ENCODE data around the gene ZFP14.

Gene ZFP14

GRCh38 chr19:36378625-36379509, at the start of gene ZFP14:
Gene ZFP14 (minus strand): TSS chr19:36379201. CDS start chr19:36367892, 11,309 bp downstream.
- peak; percentile 92 for DNase-seq (ENCODE audit: low spot score)

- DNase-seq (ENCODE audit: low spot score) = no peak
Measured at GRCh38 chr19:36423925-36424324, 44.9 kb upstream of the ZFP14 start.

GRCh38 chr19:36421749-36422481, 42.9 kb upstream of the ZFP14 start:
- no peak for DNase-seq (ENCODE audit: low spot score)

GRCh38 chr19:36420961-36421748, 42.2 kb upstream of the ZFP14 start:
- no peak for DNase-seq (ENCODE audit: low spot score)

GRCh38 chr19:36418287-36419001, 39.4 kb upstream of the ZFP14 start, which contains the start of gene ZFP82:
Gene ZFP82 (minus strand): TSS chr19:36418644. CDS start chr19:36409789, 8,855 bp downstream.
- peak; percentile 64 for DNase-seq (ENCODE audit: low spot score)

- no peak for DNase-seq (ENCODE audit: low spot score)
Measured at GRCh38 chr19:36417752-36418286, 38.8 kb upstream of the ZFP14 start.

GRCh38 chr19:36409841-36410240, 30.8 kb upstream of the ZFP14 start:
- DNase-seq (ENCODE audit: low spot score) = no peak

- DNase-seq (ENCODE audit: low spot score) = no peak
Measured at GRCh38 chr19:36408101-36408500, 29.1 kb upstream of the ZFP14 start.

GRCh38 chr19:36404498-36404897, 25.5 kb upstream of the ZFP14 start:
- no peak for DNase-seq (ENCODE audit: low spot score)

GRCh38 chr19:36401475-36401874, 22.5 kb upstream of the ZFP14 start:
- no peak for DNase-seq (ENCODE audit: low spot score)

- DNase-seq (ENCODE audit: low spot score) = no peak
Measured at GRCh38 chr19:36398571-36398970, 19.6 kb upstream of the ZFP14 start.

- no peak for DNase-seq (ENCODE audit: low spot score)
Measured at GRCh38 chr19:36392916-36393673, 14.1 kb upstream of the ZFP14 start.

GRCh38 chr19:36379510-36379819, 464 bp upstream of the ZFP14 start:
- DNase-seq (ENCODE audit: low spot score) = peak; percentile 3

- no peak for DNase-seq (ENCODE audit: low spot score)
Measured at GRCh38 chr19:36377541-36378178, 1.3 kb downstream of the ZFP14 start.

- DNase-seq (ENCODE audit: low spot score) = no peak
Measured at GRCh38 chr19:36373638-36374156, 5.3 kb downstream of the ZFP14 start.

- DNase-seq (ENCODE audit: low spot score) = no peak
Measured at GRCh38 chr19:36371886-36372285, 7.1 kb downstream of the ZFP14 start.

- no peak for DNase-seq (ENCODE audit: low spot score)
Measured at GRCh38 chr19:36363845-36364244, 15.2 kb downstream of the ZFP14 start.

- no peak for DNase-seq (ENCODE audit: low spot score)
Measured at GRCh38 chr19:36340786-36341372, 38.1 kb downstream of the ZFP14 start.

Data from pons (tissue), 1 donor.